Upper lobe of left lung (tissue), 6 donors: ENCODE results near the gene CPLX1. TPM values are rescaled to one million over a fixed set of nuclear protein-coding genes. Genes with fewer than 3 reads are reported as not detected.
A peak's percentile ranks its signal among the peaks of the same experiment; 100 is the strongest.

Experiments used
- ATAC-seq, 2 donors: fragments of 200-7000 bp; cut with Tn5 transposase; one replicate each; pipeline ENCODE4 v1.9.1; 2022; ENCODE audit warnings: mild to moderate bottlenecking in 2 of 2, moderate library complexity in 2 of 2; ENCODE audit not compliant: low FRiP score in 2 of 2
- DNase-seq, 2 donors: peaks; one replicate each; pipeline ENCODE4 v3.0.0-alpha.2; 2019 to 2020
- H3K27ac ChIP-seq, 4 donors: fragments of 200-600 bp; sonication (generic); one replicate each; pipeline ENCODE4 v1.5.1; 2016 to 2019
- H3K27me3 ChIP-seq, 4 donors: fragments of 200-600 bp; sonication (generic); one replicate each; pipeline ENCODE4 v1.5.1; 2017 to 2019
- H3K36me3 ChIP-seq, 4 donors: fragments of 200-600 bp; sonication (generic); one replicate each; pipeline ENCODE4 v1.5.1; 2016 to 2019
- H3K4me1 ChIP-seq, 4 donors: fragments of 200-600 bp; sonication (generic); one replicate each; pipeline ENCODE4 v1.5.1; 2018 to 2019
- H3K4me3 ChIP-seq, 4 donors: fragments of 200-600 bp; sonication (generic); one replicate each; pipeline ENCODE4 v1.5.1; 2017 to 2019; ENCODE audit warnings: mild to moderate bottlenecking in 2 of 4, moderate library complexity in 1 of 4
- H3K9me3 ChIP-seq, 4 donors: fragments of 200-600 bp; sonication (generic); one replicate each; pipeline ENCODE4 v1.5.1; 2018 to 2019
- CTCF ChIP-seq, 6 experiments: fragments of 450-650 bp in 4 of 6; fragments of 200-600 bp in 2 of 6; sonication (generic) in 2 of 6; IDR thresholded peaks; one replicate each; pipeline ENCODE4 v1.5.1; 2016 to 2019; ENCODE audit warnings: antibody characterized with exemption in 6 of 6
- EP300 ChIP-seq, 4 donors: sonication (generic); formaldehyde crosslinking; IDR thresholded peaks; one replicate each; pipeline ENCODE4 v1.5.1; 2017; ENCODE audit warnings: antibody characterized with exemption in 4 of 4, control low read depth in 2 of 4
- POLR2A ChIP-seq, 4 donors: fragments of 450-650 bp; IDR thresholded peaks; one replicate each; pipeline ENCODE4 v1.5.1; 2016 to 2017; ENCODE audit warnings: antibody characterized with exemption in 4 of 4, mild to moderate bottlenecking in 2 of 4
- POLR2AphosphoS5 ChIP-seq, 2 donors: sonication (generic); formaldehyde crosslinking; IDR thresholded peaks; one replicate each; pipeline ENCODE4 v1.5.1; 2017; ENCODE audit warnings: antibody characterized with exemption in 2 of 2
- WGBS, 2 donors: methylation state at CpG; one replicate each; pipeline ENCODE4 v1.1.5; 2017 to 2018; 5-methylcytosine and 5-hydroxymethylcytosine counted together
- total RNA-seq, 6 donors: library from RNA; depleted of rRNA in 4 of 6; stranded (reverse); fragments of >200 nt in 4 of 6; gene quantifications; one replicate each; pipeline versions ENCODE4 v1.1.0 to v1.2.1, GENCODE V29; 2016 to 2021
- donor health status: DM: no; HTN: no; CAD: no; lungs with moderate emphysema.
- donor health status: DM: no; HTN: yes; CAD: no; lungs with severe emphysema.

The CPLX1 gene
- total RNA-seq, 6 donors from 2014 or later, result 0.61 to 4.2 (median 1.8) TPM

- no peak for TF ChIP-seq POLR2A (IDR thresholded peaks at IDR 0.05)
- no peak for ATAC-seq
- DNase-seq, result no peak
- H3K27me3 ChIP-seq, result no peaks in the 10 kb centered on the region
- no peaks in the 10 kb centered on the region for H3K4me1 ChIP-seq
- H3K4me3 ChIP-seq, result no peak overlapping the region
- H3K27ac ChIP-seq, result no peak overlapping the region
- peaks cover 45 to 97% (median 84%) of the 10 kb centered on the region in 4 donors for H3K36me3 ChIP-seq
- no peaks in the 10 kb centered on the region for H3K9me3 ChIP-seq
- WGBS, 2 donors, result 96 to 97% methylated on average over 30 to 42 of the region's 42 CpGs
Measured at GRCh38 chr4:864456-865120, 38.7 kb upstream of the CPLX1 start.

- DNase-seq (no peak), ATAC-seq (no peak)
- Histone ChIP-seq H3K27me3 (no peaks in the 10 kb centered on the region), H3K9me3 (no peaks in the 10 kb centered on the region), H3K4me1 (no peaks in the 10 kb centered on the region), H3K27ac (no peak overlapping the region), H3K36me3 (peaks cover 45 to 93% (median 78%) of the 10 kb centered on the region in 4 donors), H3K4me3 (no peak overlapping the region)
- no peak for TF ChIP-seq POLR2A (IDR thresholded peaks at IDR 0.05)
- no peak for TF ChIP-seq CTCF (IDR thresholded peaks at IDR 0.05)
- no peak for TF ChIP-seq EP300 (IDR thresholded peaks at IDR 0.05)
- no peak for TF ChIP-seq POLR2AphosphoS5 (IDR thresholded peaks at IDR 0.05)
- WGBS, 2 donors, result 95 to 97% methylated on average over 13 to 19 of the region's 21 CpGs
Measured at GRCh38 chr4:860561-860960, 34.6 kb upstream of the CPLX1 start.

GRCh38 chr4:859496-859895 lies 33.6 kb upstream of the CPLX1 start:
- WGBS, 2 donors, result 98% methylated on average over 8 to 13 of the region's 13 CpGs
- Histone ChIP-seq H3K4me1 (no peaks in the 10 kb centered on the region), H3K27me3 (no peaks in the 10 kb centered on the region), H3K9me3 (no peaks in the 10 kb centered on the region), H3K36me3 (peaks cover 38 to 91% (median 78%) of the 10 kb centered on the region in 4 donors), H3K4me3 (no peak overlapping the region), H3K27ac (no peak overlapping the region)
- no peak for ATAC-seq
- TF ChIP-seq EP300 (IDR thresholded peaks at IDR 0.05) (no peak), POLR2AphosphoS5 (IDR thresholded peaks at IDR 0.05) (no peak), CTCF (IDR thresholded peaks at IDR 0.05) (no peak), POLR2A (IDR thresholded peaks at IDR 0.05) (no peak)
- no peak for DNase-seq

- H3K4me3 ChIP-seq, result no peak overlapping the region
- peaks cover 35 to 89% (median 77%) of the 10 kb centered on the region in 4 donors for H3K36me3 ChIP-seq
- H3K9me3 ChIP-seq, result no peaks in the 10 kb centered on the region
- TF ChIP-seq EP300 (IDR thresholded peaks at IDR 0.05) (no peak), POLR2A (IDR thresholded peaks at IDR 0.05) (no peak), CTCF (IDR thresholded peaks at IDR 0.05) (no peak), POLR2AphosphoS5 (IDR thresholded peaks at IDR 0.05) (no peak)
- no peaks in the 10 kb centered on the region for H3K27me3 ChIP-seq
- no peak overlapping the region for H3K27ac ChIP-seq
- WGBS, 2 donors, result 95 to 99% methylated on average over 24 to 25 of the region's 31 CpGs
- no peaks in the 10 kb centered on the region for H3K4me1 ChIP-seq
- DNase-seq, result peak in 1 of 2 donors; percentile 83
- ATAC-seq, result no peak
Measured at GRCh38 chr4:858831-859451, 33.0 kb upstream of the CPLX1 start.

DNA sequence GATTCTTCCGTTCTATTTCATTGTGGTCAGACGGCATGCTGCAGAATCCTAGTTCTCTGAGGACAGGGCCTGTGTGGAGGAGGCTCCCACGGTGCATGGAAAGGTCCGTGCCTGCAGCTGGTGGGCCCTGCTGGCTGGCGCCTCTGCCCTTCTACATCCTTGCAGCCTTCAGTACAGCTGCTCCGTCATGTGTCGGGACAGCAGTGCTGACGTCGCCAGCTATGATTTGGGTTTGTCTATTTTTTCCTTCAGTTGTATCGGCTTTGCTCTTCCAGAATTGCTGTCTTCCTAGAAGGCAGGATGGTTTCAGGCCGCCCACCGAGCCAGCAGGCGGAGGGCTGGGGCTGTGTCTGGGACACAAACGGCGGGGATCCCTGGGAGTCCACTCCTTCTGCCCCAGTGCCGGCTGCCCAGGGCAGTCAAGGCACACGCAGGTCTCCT lies 32.1 kb upstream of the CPLX1 start:
- H3K4me1 ChIP-seq, result no peaks in the 10 kb centered on the region
- 92 to 98% methylated on average over 12 to 17 of the region's 17 CpGs for WGBS, 2 donors
- H3K27ac ChIP-seq, result no peak overlapping the region
- TF ChIP-seq POLR2AphosphoS5 (IDR thresholded peaks at IDR 0.05) (no peak), CTCF (IDR thresholded peaks at IDR 0.05) (no peak), EP300 (IDR thresholded peaks at IDR 0.05) (no peak), POLR2A (IDR thresholded peaks at IDR 0.05) (no peak)
- H3K9me3 ChIP-seq, result no peaks in the 10 kb centered on the region
- H3K27me3 ChIP-seq, result no peaks in the 10 kb centered on the region
- peaks cover 32 to 88% (median 77%) of the 10 kb centered on the region in 4 donors for H3K36me3 ChIP-seq
- DNase-seq (no peak), ATAC-seq (no peak)
- no peak overlapping the region for H3K4me3 ChIP-seq
